A549 (cell line): Measurements from ENCODE around the gene ZEB1.

Experiments
- CTCF ChIP-seq: fragments of >200 bp; sonication (Bioruptor Twin); formaldehyde crosslinking; IDR thresholded peaks from 3 replicates; pipeline ENCODE4 v1.5.1; 2016
- ELK1 ChIP-seq: fragments of 150-350 bp; IDR thresholded peaks from 2 replicates; pipeline ENCODE4 v1.6.1; 2014; ENCODE audit warnings: low read depth, mild to moderate bottlenecking, low read length
- MAX ChIP-seq: IDR thresholded peaks from 2 replicates; pipeline ENCODE4 v1.6.1; 2012
- POLR2A ChIP-seq: IDR thresholded peaks from 2 replicates; pipeline ENCODE4 v1.6.1; 2012; ENCODE audit warnings: mild to moderate bottlenecking, low read length
- RFX5 ChIP-seq: fragments of 450-650 bp; IDR thresholded peaks from 2 replicates; pipeline ENCODE4 v1.7.1; 2014; ENCODE audit warnings: antibody characterized with exemption, mild to moderate bottlenecking, moderate library complexity

GRCh38 chr10:31395695-31396094, 76.7 kb downstream of the ZEB1 start:
- no peak for TF ChIP-seq CTCF
- TF ChIP-seq MAX = no peak
- TF ChIP-seq RFX5 = no peak
- TF ChIP-seq POLR2A = no peak
- no peak for TF ChIP-seq ELK1
